Ovary (tissue), 9 donors: ENCODE measurements around the gene ANKRD33. TPM values are rescaled to one million over a fixed set of nuclear protein-coding genes. Genes with fewer than 3 reads are reported as not detected.

Experiments
- DNase-seq, 5 donors: peaks; one replicate each; pipeline ENCODE4 v3.0.0-alpha.2; 2019 to 2020
- H3K27ac ChIP-seq, 2 donors: fragments of 200-600 bp; one replicate each; pipeline versions ENCODE4 v1.5.1 to v1.8.0; 2019 to 2022
- H3K27me3 ChIP-seq: fragments of 200-600 bp; one replicate; pipeline ENCODE4 v1.8.0; 2022
- H3K36me3 ChIP-seq: fragments of 200-600 bp; sonication (generic); one replicate; pipeline ENCODE4 v1.5.1; 2019
- H3K4me1 ChIP-seq: one replicate; pipeline ENCODE4 v1.8.1; 2013; ENCODE audit warnings: mild to moderate bottlenecking, moderate library complexity; ENCODE audit not compliant: insufficient read depth
- H3K4me3 ChIP-seq: fragments of 200-600 bp; sonication (generic); one replicate; pipeline ENCODE4 v1.5.1; 2017
- H3K9me3 ChIP-seq, 2 donors: fragments of 200-600 bp in 1 of 2; sonication (generic) in 1 of 2; one replicate each; pipeline versions ENCODE4 v1.5.1 to v1.8.1; 2013 to 2019; ENCODE audit warnings: mild to moderate bottlenecking in 1 of 2, moderate library complexity in 1 of 2
- CTCF ChIP-seq, 3 donors: fragments of 450-650 bp in 2 of 3; fragments of 200-600 bp in 1 of 3; IDR thresholded peaks; one replicate each; pipeline versions ENCODE4 v1.5.1 to v1.8.0; 2016 to 2022; ENCODE audit warnings: antibody characterized with exemption in 3 of 3, mild to moderate bottlenecking in 1 of 3
- EP300 ChIP-seq: sonication (generic); formaldehyde crosslinking; IDR thresholded peaks from one replicate; pipeline ENCODE4 v1.6.1; 2017; ENCODE audit warnings: antibody characterized with exemption
- POLR2A ChIP-seq: fragments of 450-650 bp; IDR thresholded peaks from one replicate; pipeline ENCODE4 v1.6.1; 2017; ENCODE audit warnings: antibody characterized with exemption, mild to moderate bottlenecking, moderate library complexity
- WGBS, 3 donors: extraction: QIAGEN DNeasy Blood & Tissue Kit in 1 of 3; methylation state at CpG; one replicate each; pipeline versions ENCODE4 v1.1.5 to v1.1.7; 2013 to 2017; 5-methylcytosine and 5-hydroxymethylcytosine counted together
- intact Hi-C, 4 donors: fragments of 100-400 bp; cut with DNase I; formaldehyde crosslinking; loops; one replicate each; pipeline versions ENCODE4 v1.11.0 to v1.15.1; 2022 to 2023
- polyA plus RNA-seq, 2 donors: library from polyadenylated mRNA; stranded (reverse); fragments of 200-250 nt in 1 of 2; fragments of 350-450 nt in 1 of 2; fragmentation: Illumina TruSeq in 1 of 2; extraction: RNeasy Lipid Tissue Mini Kit (QIAGEN cat#74804) in 1 of 2; gene quantifications; one replicate each; pipeline ENCODE4 v1.2.3, GENCODE V29; 2013 to 2014
- total RNA-seq, 7 donors: library from RNA; depleted of rRNA in 2 of 7; stranded (reverse); fragments of >200 nt in 2 of 7; fragmentation: NEBNext Ultra II Directional in 3 of 7; extraction: Animal tissue kit (Norgen Biotek cat#: 25700) in 3 of 7; gene quantifications; one replicate each; pipeline versions ENCODE4 v1.1.0 to v1.2.4, GENCODE V29; 2016 to 2023
- donor health status: DM: no; HTN: no; CAD: no; lungs with moderate emphysema.
- donor health status: DM: no; HTN: no; CAD: no.
- donor health status: Bipolar disorder and iron deficiency.
- donor health status: DM: yes; HTN: yes; CAD: no.
- donor health status: DM: no; HTN: no; CAD: no.
- donor health status: DM: yes; HTN: yes; CAD: no.

The ANKRD33 gene
- total and polyA plus RNA-seq, 9 donors = not detected

- DNase-seq = peak in 1 of 5 donors; percentile 11
- H3K9me3 ChIP-seq = no peaks in the 10 kb centered on the region
- WGBS, 3 donors = 68 to 87% (median 73%) methylated on average over 3 of the region's 3 CpGs
- H3K4me3 ChIP-seq = no peak overlapping the region
- TF ChIP-seq CTCF (IDR thresholded peaks at IDR 0.05) (no peak), POLR2A (no peak), EP300 (no peak)
- H3K4me1 ChIP-seq = no peaks in the 10 kb centered on the region
- no peaks in the 10 kb centered on the region for H3K27me3 ChIP-seq
- no peak overlapping the region for H3K27ac ChIP-seq
- intact Hi-C loops = no loop called here
- H3K36me3 ChIP-seq = no peaks in the 10 kb centered on the region
Measured at GRCh38 chr12:51910691-51911090, 22.8 kb downstream of the ANKRD33 start.

- no peak for TF ChIP-seq CTCF (IDR thresholded peaks at IDR 0.05)
- no peak for TF ChIP-seq POLR2A
- TF ChIP-seq EP300 = no peak
- no peaks in the 10 kb centered on the region for H3K36me3 ChIP-seq
- no peak overlapping the region for H3K27ac ChIP-seq
- no peaks in the 10 kb centered on the region for H3K27me3 ChIP-seq
- peak in 1 of 5 donors; percentile 5 for DNase-seq
- intact Hi-C loops = no loop called here
- H3K4me1 ChIP-seq = no peaks in the 10 kb centered on the region
- 86 to 88% (median 87%) methylated on average over 6 of the region's 6 CpGs for WGBS, 3 donors
- no peaks in the 10 kb centered on the region for H3K9me3 ChIP-seq
- H3K4me3 ChIP-seq = no peak overlapping the region
Measured at GRCh38 chr12:51911307-51911706, 23.4 kb downstream of the ANKRD33 start.

- Histone ChIP-seq H3K4me1 (no peaks in the 10 kb centered on the region), H3K27me3 (no peaks in the 10 kb centered on the region), H3K4me3 (no peak overlapping the region), H3K36me3 (no peaks in the 10 kb centered on the region), H3K9me3 (no peaks in the 10 kb centered on the region), H3K27ac (no peak overlapping the region)
- peak in 1 of 5 donors; percentile 35 for DNase-seq
- TF ChIP-seq POLR2A = no peak
- no peak for TF ChIP-seq EP300
- intact Hi-C loops = no loop called here
- 61 to 73% (median 71%) methylated on average over 8 of the region's 8 CpGs for WGBS, 3 donors
Measured at GRCh38 chr12:51911788-51912711, 24.1 kb downstream of the ANKRD33 start.

- no peaks in the 10 kb centered on the region for H3K27me3 ChIP-seq
- no peak overlapping the region for H3K27ac ChIP-seq
- intact Hi-C loops = no loop called here
- H3K4me3 ChIP-seq = no peak overlapping the region
- peak in 1 of 5 donors; percentile 24 for DNase-seq
- H3K9me3 ChIP-seq = no peaks in the 10 kb centered on the region
- TF ChIP-seq CTCF (IDR thresholded peaks at IDR 0.05) (no peak), EP300 (no peak), POLR2A (no peak)
- no peaks in the 10 kb centered on the region for H3K36me3 ChIP-seq
- H3K4me1 ChIP-seq = peaks cover 6% of the 10 kb centered on the region
- WGBS, 3 donors = 73% methylated on average over 29 to 30 of the region's 30 CpGs
Measured at GRCh38 chr12:51913071-51914033, 25.4 kb downstream of the ANKRD33 start.
